MM.1S (cell line): ENCODE measurements around the gene ANKRD6.

Experiments
- DNase-seq: peaks from one replicate; pipeline ENCODE4 v3.0.0-alpha.2; 2015
- H2AFZ ChIP-seq: fragments of 300-600 bp; sonication (generic); 2 replicates; pipeline ENCODE4 v1.6.0; 2016; ENCODE audit warnings: antibody characterized with exemption, low read length
- H3F3A ChIP-seq: fragments of 300-600 bp; sonication (generic); 2 replicates; pipeline ENCODE4 v1.6.1; 2016; ENCODE audit warnings: mild to moderate bottlenecking, antibody characterized with exemption, low read length, moderate library complexity, mixed read lengths; ENCODE audit not compliant: insufficient read depth
- H3K27ac ChIP-seq: fragments of 300-600 bp; sonication (generic); 2 replicates; pipeline ENCODE4 v1.5.1; 2016; ENCODE audit warnings: mild to moderate bottlenecking, low read length
- H3K27me3 ChIP-seq: fragments of 300-600 bp; sonication (generic); replicated peaks from 2 replicates; pipeline ENCODE4 v1.6.0; 2016; ENCODE audit warnings: low read length; ENCODE audit not compliant: insufficient read depth
- H3K36me3 ChIP-seq: fragments of 300-600 bp; sonication (generic); replicated peaks from 2 replicates; pipeline ENCODE4 v1.6.1; 2016; ENCODE audit warnings: mild to moderate bottlenecking, low read length, mixed read lengths; ENCODE audit not compliant: insufficient read depth
- H3K4me1 ChIP-seq: fragments of 300-600 bp; sonication (generic); 2 replicates; pipeline ENCODE4 v1.6.1; 2016; ENCODE audit warnings: low read length, mixed read lengths
- H3K4me2 ChIP-seq: fragments of 300-600 bp; sonication (generic); 2 replicates; pipeline ENCODE4 v1.6.0; 2016; ENCODE audit warnings: low read depth, low read length
- H3K4me3 ChIP-seq: fragments of 300-600 bp; sonication (generic); 2 replicates; pipeline ENCODE4 v1.5.1; 2016; ENCODE audit warnings: low read length, mixed read lengths
- H3K79me2 ChIP-seq: fragments of 300-600 bp; sonication (generic); 2 replicates; pipeline ENCODE4 v1.6.1; 2016; ENCODE audit warnings: mixed run types, low read length, mixed read lengths
- H3K9ac ChIP-seq: fragments of 300-600 bp; sonication (generic); 2 replicates; pipeline ENCODE4 v1.6.1; 2016; ENCODE audit warnings: low read length, mixed read lengths
- H3K9me2 ChIP-seq: fragments of 300-600 bp; sonication (generic); replicated peaks from 2 replicates; pipeline ENCODE4 v1.6.1; 2016; ENCODE audit warnings: mild to moderate bottlenecking, low read length, mixed read lengths; ENCODE audit not compliant: insufficient read depth
- H3K9me3 ChIP-seq: fragments of 300-600 bp; sonication (generic); replicated peaks from 2 replicates; pipeline ENCODE4 v1.6.1; 2016; ENCODE audit warnings: mild to moderate bottlenecking, low read length, mixed read lengths; ENCODE audit not compliant: insufficient read depth
- H4K20me1 ChIP-seq: fragments of 300-600 bp; sonication (generic); 2 replicates; pipeline ENCODE4 v1.6.1; 2016; ENCODE audit warnings: mild to moderate bottlenecking, low read length, moderate library complexity, mixed read lengths; ENCODE audit not compliant: insufficient read depth
- CTCF ChIP-seq: fragments of 300-600 bp; sonication (generic); IDR thresholded peaks from 2 replicates; pipeline ENCODE4 v1.5.1; 2016; ENCODE audit warnings: antibody characterized with exemption, low read length, mixed read lengths
- EZH2 ChIP-seq: fragments of 300-600 bp; sonication (generic); optimal IDR thresholded peaks from 2 replicates; pipeline ENCODE3; 2017; ENCODE audit warnings: low read depth, mild to moderate bottlenecking, antibody characterized with exemption, low read length, mixed read lengths
- EZH2phosphoT487 ChIP-seq: fragments of 300-600 bp; sonication (generic); IDR thresholded peaks from 2 replicates; pipeline ENCODE4 v1.6.1; 2018; ENCODE audit warnings: antibody characterized with exemption, low read length

Gene ANKRD6

DNA sequence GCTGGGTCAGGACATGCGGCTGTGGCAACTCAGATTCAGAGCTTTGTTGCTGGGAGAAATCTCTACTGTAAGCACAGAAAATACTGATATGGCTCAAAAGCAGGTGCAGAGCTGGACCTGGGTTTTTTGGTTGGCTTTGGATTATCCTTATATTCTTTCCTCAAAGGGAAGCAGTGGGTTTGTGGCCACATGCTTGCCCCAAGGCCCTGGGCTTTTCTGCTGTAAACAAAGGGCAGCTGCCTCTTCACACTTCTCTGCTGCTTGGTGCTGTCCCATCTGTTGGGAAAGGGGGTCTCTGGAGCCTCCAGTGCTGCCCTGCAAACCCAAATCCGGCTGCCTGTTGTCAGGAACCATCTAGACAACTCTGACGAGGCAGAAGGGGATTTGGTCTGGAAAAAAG, 52.4 kb downstream of the ANKRD6 start:
- H3K4me2 ChIP-seq = no peak overlapping the region
- H3K9me2 ChIP-seq = no peaks in the 10 kb centered on the region
- no peaks in the 10 kb centered on the region for H3K4me1 ChIP-seq
- H3K27ac ChIP-seq = no peak overlapping the region
- no peak overlapping the region for H2AFZ ChIP-seq
- no peaks in the 10 kb centered on the region for H3K79me2 ChIP-seq
- no peak overlapping the region for H3K9ac ChIP-seq
- no peaks in the 10 kb centered on the region for H3K27me3 ChIP-seq
- no peaks in the 10 kb centered on the region for H4K20me1 ChIP-seq
- no peaks in the 10 kb centered on the region for H3K9me3 ChIP-seq
- TF ChIP-seq CTCF = no peak
- TF ChIP-seq EZH2phosphoT487 = no peak
- no peak for TF ChIP-seq EZH2
- no peaks in the 10 kb centered on the region for H3F3A ChIP-seq
- H3K4me3 ChIP-seq = no peak overlapping the region
- no peaks in the 10 kb centered on the region for H3K36me3 ChIP-seq
- no peak for DNase-seq

- Histone ChIP-seq H3K79me2 (no peaks in the 10 kb centered on the region), H3K9me3 (no peaks in the 10 kb centered on the region), H2AFZ (no peak overlapping the region), H3F3A (no peaks in the 10 kb centered on the region), H3K4me2 (no peak overlapping the region), H3K36me3 (no peaks in the 10 kb centered on the region), H3K9me2 (no peaks in the 10 kb centered on the region), H3K9ac (no peak overlapping the region), H4K20me1 (no peaks in the 10 kb centered on the region), H3K4me3 (no peak overlapping the region), H3K4me1 (no peaks in the 10 kb centered on the region), H3K27ac (no peak overlapping the region), H3K27me3 (no peaks in the 10 kb centered on the region)
- DNase-seq = no peak
- no peak for TF ChIP-seq EZH2
- TF ChIP-seq CTCF = no peak
- no peak for TF ChIP-seq EZH2phosphoT487
Measured at GRCh38 chr6:89487864-89488263, 54.9 kb downstream of the ANKRD6 start.

- Histone ChIP-seq H3K27me3 (no peaks in the 10 kb centered on the region), H3K36me3 (no peaks in the 10 kb centered on the region), H3K4me1 (no peaks in the 10 kb centered on the region), H3K9me3 (no peaks in the 10 kb centered on the region), H3K9me2 (no peaks in the 10 kb centered on the region), H4K20me1 (no peaks in the 10 kb centered on the region), H3K4me3 (no peak overlapping the region), H3K4me2 (no peak overlapping the region), H3K27ac (no peak overlapping the region), H2AFZ (no peak overlapping the region), H3K9ac (no peak overlapping the region), H3K79me2 (no peaks in the 10 kb centered on the region), H3F3A (no peaks in the 10 kb centered on the region)
- TF ChIP-seq CTCF = no peak
- no peak for DNase-seq
Measured at GRCh38 chr6:89488438-89488837, 55.5 kb downstream of the ANKRD6 start.

DNA sequence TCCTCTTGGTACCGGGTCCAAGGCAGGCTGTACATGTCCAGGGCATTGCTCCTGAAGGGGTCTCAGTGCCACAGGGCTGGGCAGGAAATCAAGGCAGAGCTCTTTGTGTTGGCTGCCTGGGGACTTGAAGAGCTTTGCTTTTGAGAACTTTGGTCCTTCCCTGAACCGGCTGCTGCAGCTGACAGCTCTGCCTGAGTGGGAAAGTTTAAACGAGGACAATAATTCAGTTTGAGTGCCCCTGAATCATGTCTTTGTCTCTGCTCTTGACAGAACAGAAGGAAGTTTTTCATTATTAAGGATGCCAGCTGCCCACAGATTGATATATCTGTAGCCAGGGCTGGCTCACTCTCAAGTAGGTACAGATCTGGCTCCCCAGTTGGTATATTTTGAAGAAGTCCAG, 56.1 kb downstream of the ANKRD6 start:
- no peaks in the 10 kb centered on the region for H3K36me3 ChIP-seq
- no peaks in the 10 kb centered on the region for H4K20me1 ChIP-seq
- no peaks in the 10 kb centered on the region for H3K9me2 ChIP-seq
- no peaks in the 10 kb centered on the region for H3K4me1 ChIP-seq
- no peak for DNase-seq
- no peaks in the 10 kb centered on the region for H3K27me3 ChIP-seq
- TF ChIP-seq EZH2phosphoT487 = no peak
- TF ChIP-seq EZH2 = no peak
- TF ChIP-seq CTCF = no peak
- no peaks in the 10 kb centered on the region for H3K9me3 ChIP-seq
- H3K4me2 ChIP-seq = no peak overlapping the region
- no peak overlapping the region for H3K4me3 ChIP-seq
- H3F3A ChIP-seq = no peaks in the 10 kb centered on the region
- H3K79me2 ChIP-seq = no peaks in the 10 kb centered on the region
- no peak overlapping the region for H3K27ac ChIP-seq
- no peak overlapping the region for H3K9ac ChIP-seq
- H2AFZ ChIP-seq = no peak overlapping the region
